Measurements from ENCODE around the gene IPP. TPM values are rescaled to one million over a fixed set of nuclear protein-coding genes. Genes with fewer than 3 reads are reported as not detected.
"Not testable (repeated sequence)": the region's sequence is repeated elsewhere in the genome, so short reads cannot be mapped to it uniquely, and the experiment has no call there.

The IPP gene
- total RNA-seq, 4 donors from 2014 or later: 5.6 to 11.7 (median 7.1) TPM

DNA sequence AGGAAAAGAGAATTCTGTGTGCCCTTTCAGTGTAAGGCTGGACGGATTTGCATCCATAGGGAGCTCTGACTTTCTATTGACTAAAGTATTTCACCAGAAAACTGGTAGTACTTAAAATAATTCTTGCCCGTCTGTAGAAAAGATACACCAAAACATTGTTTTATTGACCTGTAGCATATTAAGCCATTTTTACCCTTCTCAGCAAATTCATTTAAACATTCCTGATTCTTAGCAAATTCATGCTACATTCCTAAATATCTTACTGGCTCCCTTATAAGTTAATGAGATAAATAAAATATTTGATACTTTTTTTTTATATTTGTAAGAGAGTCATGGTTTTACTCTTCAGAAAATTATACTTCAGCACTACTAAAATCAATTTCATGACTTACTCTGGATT, 1.6 kb upstream of the IPP start:
- intact Hi-C loops (cut with DNase I; ENCODE audit: low total_unique reads) (loop anchor here (10.0 kb wide), 1 partner anchor 433 kb away; no protein-coding TSS in a partner anchor), in situ Hi-C loops (cut with MboI; ENCODE audit: low sequenced_read_pairs in 4 of 4) (no loop called here)
- TF ChIP-seq, protein P1, sequence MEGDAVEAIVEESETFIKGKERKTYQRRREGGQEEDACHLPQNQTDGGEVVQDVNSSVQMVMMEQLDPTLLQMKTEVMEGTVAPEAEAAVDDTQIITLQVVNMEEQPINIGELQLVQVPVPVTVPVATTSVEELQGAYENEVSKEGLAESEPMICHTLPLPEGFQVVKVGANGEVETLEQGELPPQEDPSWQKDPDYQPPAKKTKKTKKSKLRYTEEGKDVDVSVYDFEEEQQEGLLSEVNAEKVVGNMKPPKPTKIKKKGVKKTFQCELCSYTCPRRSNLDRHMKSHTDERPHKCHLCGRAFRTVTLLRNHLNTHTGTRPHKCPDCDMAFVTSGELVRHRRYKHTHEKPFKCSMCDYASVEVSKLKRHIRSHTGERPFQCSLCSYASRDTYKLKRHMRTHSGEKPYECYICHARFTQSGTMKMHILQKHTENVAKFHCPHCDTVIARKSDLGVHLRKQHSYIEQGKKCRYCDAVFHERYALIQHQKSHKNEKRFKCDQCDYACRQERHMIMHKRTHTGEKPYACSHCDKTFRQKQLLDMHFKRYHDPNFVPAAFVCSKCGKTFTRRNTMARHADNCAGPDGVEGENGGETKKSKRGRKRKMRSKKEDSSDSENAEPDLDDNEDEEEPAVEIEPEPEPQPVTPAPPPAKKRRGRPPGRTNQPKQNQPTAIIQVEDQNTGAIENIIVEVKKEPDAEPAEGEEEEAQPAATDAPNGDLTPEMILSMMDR (IDR thresholded peaks at IDR 0.05 in 4 of 5, conservative IDR thresholded peaks at IDR 0.05 in 1 of 5): no peak
- no peak for TF ChIP-seq POLR2A (IDR thresholded peaks at IDR 0.05)
- Histone ChIP-seq H3K27me3 (no peaks in the 10 kb centered on the region), H3K4me1 (peaks cover 11% of the 10 kb centered on the region in 2 donors), H3K9me3 (no peaks in the 10 kb centered on the region), H3K27ac (peak overlapping the region; percentile 93 to 100 (median 94)), H3K4me3 (no peak overlapping the region), H3K36me3 (no peaks in the 10 kb centered on the region)
- ATAC-seq: no peak
- no peak for DNase-seq

DNA sequence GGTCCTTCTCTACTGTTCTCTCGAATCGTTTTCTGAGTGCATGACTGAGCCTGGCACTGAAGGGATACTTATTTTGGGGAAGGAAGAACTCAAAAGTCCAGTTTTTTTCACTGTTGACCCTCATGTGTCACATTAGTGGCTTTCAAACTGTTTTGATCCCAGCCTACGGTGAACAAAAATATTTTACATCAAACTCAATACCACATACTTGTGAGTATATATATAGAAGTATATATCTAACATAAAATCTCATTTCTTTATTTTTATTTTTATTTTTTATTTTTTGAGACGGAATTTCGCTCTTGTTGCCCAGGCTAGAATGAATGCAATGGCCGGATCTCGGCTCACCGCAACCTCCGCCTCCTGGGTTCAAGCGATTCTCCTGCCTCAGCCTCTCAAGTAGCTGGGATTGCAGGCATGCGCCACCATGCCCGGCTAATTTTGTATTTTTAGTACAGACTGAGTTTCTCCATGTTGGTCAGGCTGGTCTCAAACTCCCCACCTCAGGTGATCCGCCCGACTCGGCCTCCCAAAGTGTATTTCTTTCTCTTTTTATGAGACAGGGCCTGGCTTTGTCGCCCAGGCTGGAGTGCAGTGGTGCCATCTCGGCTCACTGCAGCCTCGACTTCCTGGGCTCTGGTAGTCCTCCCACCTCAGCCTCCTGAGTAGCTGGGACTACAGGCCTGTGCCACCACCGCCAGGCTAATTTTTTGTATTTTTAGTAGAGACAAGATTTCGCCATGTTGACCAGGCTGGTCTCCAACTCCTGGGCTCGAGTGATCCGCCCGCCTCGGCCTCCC, 786 bp upstream of the IPP start:
- in situ Hi-C loops (cut with MboI; ENCODE audit: low sequenced_read_pairs in 4 of 4); H3K9me3 ChIP-seq; H3K36me3 ChIP-seq; H3K27me3 ChIP-seq; ATAC-seq; DNase-seq: not testable (repeated sequence)
- peak overlapping the region; percentile 65 to 92 (median 72) for H3K4me3 ChIP-seq
- intact Hi-C loops (cut with DNase I; ENCODE audit: low total_unique reads): loop anchor here (2.0 to 10.0 kb wide), 4 partner anchors 44 to 434 kb away; partner anchors contain the start of gene GPBP1L1
- peak overlapping the region; percentile 93 to 100 (median 94) for H3K27ac ChIP-seq
- peaks cover 11% of the 10 kb centered on the region in 2 donors for H3K4me1 ChIP-seq

DNA sequence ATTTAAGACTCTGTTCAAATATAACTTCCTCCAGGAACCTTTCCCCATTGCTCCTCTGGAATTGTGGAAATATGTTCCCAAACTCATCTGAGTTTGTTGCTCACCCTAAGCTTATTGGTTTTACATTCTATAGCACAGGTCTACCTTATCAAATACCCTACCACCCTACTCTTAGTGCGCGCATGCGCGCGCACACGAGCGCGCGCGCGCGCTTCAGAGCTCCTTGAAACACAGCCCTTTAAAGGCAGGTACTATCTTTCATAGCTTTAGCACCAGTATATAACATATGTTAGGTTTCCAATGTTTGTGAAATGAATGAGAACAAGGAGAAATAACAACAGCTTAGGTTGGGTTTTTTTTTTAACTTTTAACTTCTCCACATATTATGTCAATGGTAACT, 3.5 kb downstream of the IPP start:
- TF ChIP-seq, protein P1 (IDR thresholded peaks at IDR 0.05 in 4 of 5, conservative IDR thresholded peaks at IDR 0.05 in 1 of 5): no peak
- TF ChIP-seq POLR2A (IDR thresholded peaks at IDR 0.05): no peak
- peaks cover 11% of the 10 kb centered on the region in 2 donors for H3K4me1 ChIP-seq
- no peaks in the 10 kb centered on the region for H3K27me3 ChIP-seq
- no peak overlapping the region for H3K27ac ChIP-seq
- intact Hi-C loops (cut with DNase I; ENCODE audit: low total_unique reads) (no loop called here), in situ Hi-C loops (cut with MboI; ENCODE audit: low sequenced_read_pairs in 4 of 4) (no loop called here)
- no peaks in the 10 kb centered on the region for H3K9me3 ChIP-seq
- DNase-seq (no peak), ATAC-seq (no peak)
- no peak overlapping the region for H3K4me3 ChIP-seq
- peaks cover 0 to 17% of the 10 kb centered on the region in 2 donors for H3K36me3 ChIP-seq

DNA sequence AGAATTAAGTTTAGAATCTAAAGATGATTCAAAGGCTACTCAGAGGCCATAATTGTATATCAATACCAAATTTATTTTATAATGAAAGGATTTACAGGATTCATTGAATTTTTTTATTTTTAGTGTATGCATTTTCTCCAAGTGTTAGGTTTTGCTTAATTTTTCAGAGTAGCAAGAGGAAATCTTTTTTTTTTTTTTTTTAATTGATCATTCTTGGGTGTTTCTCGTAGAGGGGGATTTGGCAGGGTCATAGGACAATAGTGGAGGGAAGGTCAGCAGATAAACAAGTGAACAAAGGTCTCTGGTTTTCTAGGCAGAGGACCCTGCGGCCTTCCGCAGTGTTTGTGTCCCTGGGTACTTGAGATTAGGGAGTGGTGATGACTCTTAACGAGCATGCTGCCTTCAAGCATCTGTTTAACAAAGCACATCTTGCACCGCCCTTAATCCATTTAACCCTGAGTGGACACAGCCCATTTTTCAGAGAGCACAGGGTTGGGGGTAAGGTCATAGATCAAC, 10.8 kb downstream of the IPP start:
- in situ Hi-C loops (cut with MboI; ENCODE audit: low sequenced_read_pairs in 4 of 4); H3K27me3 ChIP-seq; H3K27ac ChIP-seq; H3K4me3 ChIP-seq; H3K36me3 ChIP-seq; ATAC-seq; H3K9me3 ChIP-seq; DNase-seq; H3K4me1 ChIP-seq; intact Hi-C loops (cut with DNase I; ENCODE audit: low total_unique reads): not testable (repeated sequence)

DNA sequence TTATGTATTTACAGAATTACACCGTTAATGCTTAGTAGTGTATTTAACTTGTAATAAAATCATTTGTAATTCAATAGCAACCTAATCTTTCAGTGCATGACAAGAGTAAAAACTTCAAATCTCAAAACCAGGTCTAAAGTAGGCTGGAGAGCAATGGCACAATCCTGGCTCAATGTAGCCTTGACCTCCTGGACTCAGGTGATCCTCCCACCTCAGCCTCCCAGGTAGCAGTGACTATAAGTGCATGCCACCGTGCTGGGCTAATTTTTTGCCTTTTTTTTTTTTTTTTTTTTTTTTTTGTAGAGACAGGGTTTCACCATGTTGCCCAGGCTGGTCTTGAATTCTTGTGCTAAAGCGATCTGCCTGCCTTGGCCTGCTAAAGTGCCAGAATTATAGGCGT, 11.3 kb downstream of the IPP start:
- TF ChIP-seq, protein P1 (IDR thresholded peaks at IDR 0.05 in 4 of 5, conservative IDR thresholded peaks at IDR 0.05 in 1 of 5): no peak
- TF ChIP-seq POLR2A (IDR thresholded peaks at IDR 0.05): no peak
- in situ Hi-C loops (cut with MboI; ENCODE audit: low sequenced_read_pairs in 4 of 4): no loop called here
- no peaks in the 10 kb centered on the region for H3K27me3 ChIP-seq
- DNase-seq (no peak), ATAC-seq (no peak)
- H3K27ac ChIP-seq: no peak overlapping the region
- intact Hi-C loops (cut with DNase I; ENCODE audit: low total_unique reads): no loop called here
- no peak overlapping the region for H3K4me3 ChIP-seq
- H3K36me3 ChIP-seq: peaks cover 0 to 7% of the 10 kb centered on the region in 2 donors
- H3K9me3 ChIP-seq: no peaks in the 10 kb centered on the region
- no peaks in the 10 kb centered on the region for H3K4me1 ChIP-seq

Measured in gastrocnemius medialis (tissue), 4 donors.